ENCODE data around the gene RHCG.

DNA sequence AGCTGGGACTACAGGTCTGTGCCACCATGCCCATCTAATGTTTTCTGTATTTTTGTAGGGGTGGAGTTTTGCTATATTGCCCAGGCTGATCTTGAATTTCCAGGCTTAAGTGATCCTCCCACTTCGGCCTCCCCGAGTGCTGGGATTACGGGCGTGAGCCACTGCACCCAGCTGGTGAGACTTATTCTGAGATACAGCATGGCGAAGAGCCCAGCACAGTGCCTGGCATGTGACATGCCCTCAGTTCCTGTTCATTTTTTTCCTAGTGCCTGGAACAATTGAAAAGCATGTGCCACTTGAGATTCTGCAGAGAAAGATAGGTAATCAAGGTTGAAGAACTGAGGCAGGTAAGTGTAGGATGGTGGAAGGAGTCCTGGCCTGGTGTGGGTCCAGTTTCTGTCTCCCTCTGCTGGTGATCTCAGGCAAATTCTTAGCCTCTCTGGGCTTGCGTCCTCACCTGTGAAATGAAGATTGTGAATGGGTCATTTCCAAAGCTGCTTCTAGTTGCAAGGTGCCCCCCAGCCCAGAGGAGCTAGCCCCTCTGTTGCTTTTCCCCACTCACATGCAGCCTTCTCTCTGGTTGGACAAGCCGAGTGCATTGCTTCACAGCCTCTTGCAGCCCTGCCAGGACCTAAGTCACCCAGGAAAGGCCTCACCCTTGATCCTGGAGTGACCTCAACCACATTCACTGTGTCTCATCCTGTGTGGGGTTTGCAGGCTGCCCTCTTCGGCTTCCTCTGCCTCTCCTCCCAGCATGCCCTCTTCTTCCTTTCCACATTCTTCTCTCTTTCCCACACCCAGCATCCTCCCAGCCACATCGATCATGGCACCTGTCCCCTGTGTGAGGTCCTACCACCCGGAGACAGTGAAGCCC lies 4.3 kb upstream of the RHCG start:
- TF ChIP-seq, protein P1, sequence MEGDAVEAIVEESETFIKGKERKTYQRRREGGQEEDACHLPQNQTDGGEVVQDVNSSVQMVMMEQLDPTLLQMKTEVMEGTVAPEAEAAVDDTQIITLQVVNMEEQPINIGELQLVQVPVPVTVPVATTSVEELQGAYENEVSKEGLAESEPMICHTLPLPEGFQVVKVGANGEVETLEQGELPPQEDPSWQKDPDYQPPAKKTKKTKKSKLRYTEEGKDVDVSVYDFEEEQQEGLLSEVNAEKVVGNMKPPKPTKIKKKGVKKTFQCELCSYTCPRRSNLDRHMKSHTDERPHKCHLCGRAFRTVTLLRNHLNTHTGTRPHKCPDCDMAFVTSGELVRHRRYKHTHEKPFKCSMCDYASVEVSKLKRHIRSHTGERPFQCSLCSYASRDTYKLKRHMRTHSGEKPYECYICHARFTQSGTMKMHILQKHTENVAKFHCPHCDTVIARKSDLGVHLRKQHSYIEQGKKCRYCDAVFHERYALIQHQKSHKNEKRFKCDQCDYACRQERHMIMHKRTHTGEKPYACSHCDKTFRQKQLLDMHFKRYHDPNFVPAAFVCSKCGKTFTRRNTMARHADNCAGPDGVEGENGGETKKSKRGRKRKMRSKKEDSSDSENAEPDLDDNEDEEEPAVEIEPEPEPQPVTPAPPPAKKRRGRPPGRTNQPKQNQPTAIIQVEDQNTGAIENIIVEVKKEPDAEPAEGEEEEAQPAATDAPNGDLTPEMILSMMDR (IDR thresholded peaks at IDR 0.05; ENCODE audit: low read length), result peak; percentile 56
- TF ChIP-seq EZH2 (optimal IDR thresholded peaks at IDR 0.05; ENCODE audit: low read depth, low read length), result no peak
